Epithelial cell of alveolus of lung (primary cell): ENCODE data around the gene IREB2. TPM values are rescaled to one million over a fixed set of nuclear protein-coding genes. Genes with fewer than 3 reads are reported as not detected.

Source experiments
- total RNA-seq: library from RNA; depleted of rRNA; stranded (reverse); fragments of >200 nt; gene quantifications from 2 replicates; pipeline ENCODE4 v1.2.1, GENCODE V29; 2015

The IREB2 gene, protein sequence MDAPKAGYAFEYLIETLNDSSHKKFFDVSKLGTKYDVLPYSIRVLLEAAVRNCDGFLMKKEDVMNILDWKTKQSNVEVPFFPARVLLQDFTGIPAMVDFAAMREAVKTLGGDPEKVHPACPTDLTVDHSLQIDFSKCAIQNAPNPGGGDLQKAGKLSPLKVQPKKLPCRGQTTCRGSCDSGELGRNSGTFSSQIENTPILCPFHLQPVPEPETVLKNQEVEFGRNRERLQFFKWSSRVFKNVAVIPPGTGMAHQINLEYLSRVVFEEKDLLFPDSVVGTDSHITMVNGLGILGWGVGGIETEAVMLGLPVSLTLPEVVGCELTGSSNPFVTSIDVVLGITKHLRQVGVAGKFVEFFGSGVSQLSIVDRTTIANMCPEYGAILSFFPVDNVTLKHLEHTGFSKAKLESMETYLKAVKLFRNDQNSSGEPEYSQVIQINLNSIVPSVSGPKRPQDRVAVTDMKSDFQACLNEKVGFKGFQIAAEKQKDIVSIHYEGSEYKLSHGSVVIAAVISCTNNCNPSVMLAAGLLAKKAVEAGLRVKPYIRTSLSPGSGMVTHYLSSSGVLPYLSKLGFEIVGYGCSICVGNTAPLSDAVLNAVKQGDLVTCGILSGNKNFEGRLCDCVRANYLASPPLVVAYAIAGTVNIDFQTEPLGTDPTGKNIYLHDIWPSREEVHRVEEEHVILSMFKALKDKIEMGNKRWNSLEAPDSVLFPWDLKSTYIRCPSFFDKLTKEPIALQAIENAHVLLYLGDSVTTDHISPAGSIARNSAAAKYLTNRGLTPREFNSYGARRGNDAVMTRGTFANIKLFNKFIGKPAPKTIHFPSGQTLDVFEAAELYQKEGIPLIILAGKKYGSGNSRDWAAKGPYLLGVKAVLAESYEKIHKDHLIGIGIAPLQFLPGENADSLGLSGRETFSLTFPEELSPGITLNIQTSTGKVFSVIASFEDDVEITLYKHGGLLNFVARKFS
- 12.7 and 28.2 TPM in 2 replicates for total RNA-seq

DNA sequence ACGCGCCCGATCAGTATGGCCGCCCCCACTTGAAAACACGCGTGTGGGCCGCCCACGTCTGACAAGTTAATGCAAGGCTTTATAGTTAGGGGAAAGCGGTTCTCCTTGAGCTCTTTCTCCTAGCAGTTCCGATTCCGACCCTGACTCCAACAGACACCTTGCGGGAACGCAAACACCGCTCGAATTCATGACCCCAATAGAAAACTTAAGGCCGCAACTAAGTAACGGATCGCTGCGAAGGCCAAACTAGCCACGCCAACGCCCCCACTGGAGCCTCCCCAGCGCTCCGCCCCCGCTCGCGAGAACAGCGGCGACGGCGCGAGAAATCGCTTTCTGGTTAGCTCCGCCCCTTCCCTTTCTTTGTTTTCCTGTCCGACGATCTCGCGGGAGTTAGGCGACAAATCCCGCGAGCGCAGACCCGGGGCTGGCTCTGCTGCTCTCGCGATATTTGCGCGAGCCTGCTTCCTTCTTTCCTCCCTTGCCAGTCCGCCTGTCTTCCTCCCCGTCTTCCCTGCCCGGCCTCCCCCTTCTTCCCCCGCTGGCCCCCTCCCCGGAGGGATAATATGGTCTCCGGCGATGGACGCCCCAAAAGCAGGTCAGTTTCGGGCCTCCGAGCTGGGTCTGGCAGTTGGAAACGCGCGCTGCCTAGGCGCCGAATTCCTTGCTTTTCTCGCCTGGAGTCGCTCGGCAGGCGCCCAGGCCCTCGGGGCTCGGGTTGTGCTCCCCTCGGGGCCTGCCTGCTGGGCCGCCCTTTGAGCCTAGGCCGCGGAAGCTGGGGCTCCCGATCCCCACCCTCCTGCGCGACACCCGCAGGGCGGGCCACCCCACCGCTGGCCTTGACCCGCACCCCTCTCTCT is at the start of gene IREB2:
TSS of gene IREB2 (plus strand) at position 455 of the 857 bp plus-strand sequence. CDS start at position 577, 122 bp downstream.

DNA sequence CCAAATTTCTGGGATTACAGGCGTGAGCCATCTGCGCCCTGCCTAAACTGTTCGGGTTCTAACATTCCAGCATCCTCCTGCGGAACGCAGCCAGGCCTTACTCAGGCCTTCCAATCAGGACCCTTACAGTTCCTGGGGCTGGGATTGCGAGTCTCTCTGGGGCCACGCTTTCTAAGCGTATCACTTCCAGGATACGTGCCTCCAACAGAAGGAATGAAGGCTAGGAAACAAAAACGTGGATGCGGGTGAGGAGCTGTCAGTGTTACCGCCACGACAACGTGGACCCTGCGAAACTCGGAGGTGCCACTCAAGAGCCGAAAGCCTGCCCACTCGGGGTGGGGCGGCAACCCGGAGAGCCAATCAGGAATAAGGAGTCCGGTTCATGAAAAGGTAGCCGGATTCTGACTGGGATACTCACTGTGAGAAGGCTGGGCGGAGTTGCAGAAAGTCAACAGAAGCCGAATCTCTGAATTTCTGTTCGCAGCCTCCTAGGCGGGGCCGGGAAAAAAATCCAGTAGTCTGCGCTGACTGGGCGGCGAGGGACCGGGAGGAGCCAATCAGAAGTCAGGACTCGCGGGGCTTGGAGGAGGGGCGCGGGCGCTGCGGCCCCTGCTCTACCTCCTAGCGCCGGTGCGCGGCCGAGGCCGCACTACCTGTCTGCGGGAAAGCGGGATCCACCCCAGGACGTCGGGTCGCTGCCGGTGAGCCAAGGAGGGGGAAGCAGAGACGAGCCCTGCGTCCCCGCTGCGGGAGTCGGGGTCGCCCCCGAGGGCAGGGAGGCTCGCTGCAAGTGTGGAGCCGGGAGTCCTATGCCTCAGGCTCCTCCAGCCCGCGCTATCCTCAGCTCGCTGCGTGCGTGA is 69.2 kb downstream of the IREB2 start, which contains the start of gene HYKK:
TSS of gene HYKK (plus strand) at position 607 of the 860 bp plus-strand sequence. CDS start 5,512 bp downstream, outside the sequence.

DNA sequence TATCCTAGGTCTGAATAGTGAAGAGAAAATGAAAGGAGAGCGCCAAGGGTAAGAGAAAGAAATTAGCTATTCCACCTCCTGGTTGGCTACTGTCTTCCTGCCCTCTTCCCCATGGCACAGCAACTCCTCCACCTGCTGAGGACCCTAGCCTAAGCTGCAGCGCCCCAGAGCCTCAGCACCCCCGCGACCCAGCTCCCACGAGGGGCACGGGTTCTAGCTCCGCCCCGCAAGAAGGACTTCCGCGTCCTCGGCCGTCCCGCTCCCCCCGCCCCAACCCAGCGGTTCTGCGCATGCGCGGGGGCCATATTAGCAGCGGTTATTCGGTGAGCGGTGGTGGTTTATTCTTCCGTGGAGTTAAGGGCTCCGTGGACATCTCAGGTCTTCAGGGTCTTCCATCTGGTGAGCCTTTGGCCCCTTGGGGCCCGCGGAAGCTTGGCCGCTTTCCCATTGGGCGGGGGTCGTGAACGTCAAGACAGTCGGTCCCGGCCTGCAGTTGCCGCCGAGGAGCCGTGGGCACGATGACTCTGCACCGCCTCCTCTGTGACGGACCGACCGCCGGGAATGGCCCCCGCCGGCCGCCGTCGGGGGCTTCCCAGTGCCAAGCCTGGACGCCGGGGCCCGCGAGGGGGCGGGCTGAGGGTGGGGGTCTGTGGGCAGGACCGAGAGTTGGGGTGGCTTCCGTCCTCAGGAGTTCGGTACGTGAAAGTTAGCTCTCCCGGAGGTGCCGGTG is 102.3 kb downstream of the IREB2 start, which contains the start of gene PSMA4:
TSS of gene PSMA4 (plus strand) at position 304 of the 730 bp plus-strand sequence. CDS start 1,484 bp downstream, outside the sequence.

Other genes with a start within 250 kb of the IREB2 start
- gene ACSBG1, start 203.7 kb upstream of the IREB2 start, total RNA-seq, result not detected in 2 replicates
- 0.88 and 2.2 TPM in 2 replicates for gene DNAJA4, start 173.7 kb upstream of the IREB2 start, total RNA-seq
- gene SKIC8, start 138.6 kb upstream of the IREB2 start, total RNA-seq, result 42.1 and 53.5 TPM in 2 replicates
- not detected in 2 replicates for gene CRABP1, start 97.9 kb upstream of the IREB2 start, total RNA-seq
- 1.8 and 9.4 TPM in 2 replicates for gene HYKK, start 69.4 kb downstream of the IREB2 start, total RNA-seq
- gene PSMA4, start 102.2 kb downstream of the IREB2 start, total RNA-seq, result 145 and 244 TPM in 2 replicates
- 1.0 and 1.3 TPM in 2 replicates for gene CHRNA5, start 127.3 kb downstream of the IREB2 start, total RNA-seq
- gene CHRNA3, start 182.8 kb downstream of the IREB2 start, total RNA-seq, result not detected in 2 replicates
- gene CHRNB4, start 203.0 kb downstream of the IREB2 start, total RNA-seq, result not detected in 2 replicates